ENCODE results near the gene KSR2.

Gene KSR2

GRCh38 chr12:117469883-117470483 lies 498.8 kb downstream of the KSR2 start:
- H3K9ac ChIP-seq (ENCODE audit: low read length), result no peak overlapping the region
- H3K27ac ChIP-seq (ENCODE audit: low read depth, low read length, poor library complexity, severe bottlenecking), result no peak overlapping the region
- no peaks in the 10 kb centered on the region for H3K9me3 ChIP-seq (ENCODE audit: low read length)
- H3K4me1 ChIP-seq (ENCODE audit: insufficient read depth, low read length, severe bottlenecking), result no peaks in the 10 kb centered on the region
- no peaks in the 10 kb centered on the region for H3K9me2 ChIP-seq (ENCODE audit: low read depth, low read length)
- no peaks in the 10 kb centered on the region for H3K36me3 ChIP-seq (ENCODE audit: insufficient read depth, low read length)
- H3K4me3 ChIP-seq (ENCODE audit: low read depth, low read length, poor library complexity, severe bottlenecking), result no peak overlapping the region
- H2AFZ ChIP-seq (ENCODE audit: low read length), result no peak overlapping the region
- no peaks in the 10 kb centered on the region for H3K79me2 ChIP-seq (ENCODE audit: insufficient read depth, low read length)
- no peak overlapping the region for H3K4me2 ChIP-seq (ENCODE audit: low read length)
- no peaks in the 10 kb centered on the region for H3K27me3 ChIP-seq (ENCODE audit: insufficient read depth, low read length)
- H3F3A ChIP-seq (ENCODE audit: insufficient read depth, low read length), result no peaks in the 10 kb centered on the region
- TF ChIP-seq, protein P1, sequence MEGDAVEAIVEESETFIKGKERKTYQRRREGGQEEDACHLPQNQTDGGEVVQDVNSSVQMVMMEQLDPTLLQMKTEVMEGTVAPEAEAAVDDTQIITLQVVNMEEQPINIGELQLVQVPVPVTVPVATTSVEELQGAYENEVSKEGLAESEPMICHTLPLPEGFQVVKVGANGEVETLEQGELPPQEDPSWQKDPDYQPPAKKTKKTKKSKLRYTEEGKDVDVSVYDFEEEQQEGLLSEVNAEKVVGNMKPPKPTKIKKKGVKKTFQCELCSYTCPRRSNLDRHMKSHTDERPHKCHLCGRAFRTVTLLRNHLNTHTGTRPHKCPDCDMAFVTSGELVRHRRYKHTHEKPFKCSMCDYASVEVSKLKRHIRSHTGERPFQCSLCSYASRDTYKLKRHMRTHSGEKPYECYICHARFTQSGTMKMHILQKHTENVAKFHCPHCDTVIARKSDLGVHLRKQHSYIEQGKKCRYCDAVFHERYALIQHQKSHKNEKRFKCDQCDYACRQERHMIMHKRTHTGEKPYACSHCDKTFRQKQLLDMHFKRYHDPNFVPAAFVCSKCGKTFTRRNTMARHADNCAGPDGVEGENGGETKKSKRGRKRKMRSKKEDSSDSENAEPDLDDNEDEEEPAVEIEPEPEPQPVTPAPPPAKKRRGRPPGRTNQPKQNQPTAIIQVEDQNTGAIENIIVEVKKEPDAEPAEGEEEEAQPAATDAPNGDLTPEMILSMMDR (IDR thresholded peaks at IDR 0.05; ENCODE audit: low read length), result no peak
- no peak for TF ChIP-seq EZH2 (IDR thresholded peaks at IDR 0.05; ENCODE audit: borderline replicate concordance, low read length)
- no peaks in the 10 kb centered on the region for H4K20me1 ChIP-seq (ENCODE audit: insufficient read depth, low read length)

DNA sequence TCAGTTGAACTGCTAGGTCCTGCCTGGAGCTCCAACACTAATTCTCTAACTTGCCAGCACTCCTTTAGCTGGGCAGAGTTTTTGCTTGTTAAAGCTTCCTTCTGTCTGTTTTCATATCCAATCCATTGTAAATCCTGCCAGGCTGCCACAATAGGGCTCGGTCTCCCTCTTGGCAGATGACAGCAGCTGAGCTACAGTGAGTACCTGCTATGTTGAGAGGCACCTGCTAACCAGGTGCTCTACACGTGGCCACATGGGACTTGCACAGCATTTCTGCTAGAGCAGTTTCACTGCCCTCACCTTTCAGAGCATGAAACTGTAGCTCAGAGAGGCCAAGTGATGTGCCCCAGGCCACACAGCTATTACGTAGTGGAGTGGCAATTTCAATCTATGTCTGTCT lies 500.8 kb downstream of the KSR2 start:
- H3K4me3 ChIP-seq (ENCODE audit: low read depth, low read length, poor library complexity, severe bottlenecking), result no peak overlapping the region
- no peak for TF ChIP-seq EZH2 (IDR thresholded peaks at IDR 0.05; ENCODE audit: borderline replicate concordance, low read length)
- TF ChIP-seq, protein P1 (IDR thresholded peaks at IDR 0.05; ENCODE audit: low read length), result no peak
- no peaks in the 10 kb centered on the region for H3K9me2 ChIP-seq (ENCODE audit: low read depth, low read length)

GRCh38 chr12:117467588-117467987 lies 501.2 kb downstream of the KSR2 start:
- Histone ChIP-seq H3K27me3 (ENCODE audit: insufficient read depth, low read length) (no peaks in the 10 kb centered on the region), H3K4me1 (ENCODE audit: insufficient read depth, low read length, severe bottlenecking) (no peaks in the 10 kb centered on the region), H3K9me2 (ENCODE audit: low read depth, low read length) (no peaks in the 10 kb centered on the region), H3K9ac (ENCODE audit: low read length) (no peak overlapping the region), H3K27ac (ENCODE audit: low read depth, low read length, poor library complexity, severe bottlenecking) (no peak overlapping the region), H3K36me3 (ENCODE audit: insufficient read depth, low read length) (no peaks in the 10 kb centered on the region), H3K4me2 (ENCODE audit: low read length) (no peak overlapping the region), H3K4me3 (ENCODE audit: low read depth, low read length, poor library complexity, severe bottlenecking) (no peak overlapping the region), H2AFZ (ENCODE audit: low read length) (no peak overlapping the region), H4K20me1 (ENCODE audit: insufficient read depth, low read length) (no peaks in the 10 kb centered on the region), H3F3A (ENCODE audit: insufficient read depth, low read length) (no peaks in the 10 kb centered on the region), H3K9me3 (ENCODE audit: low read length) (no peaks in the 10 kb centered on the region), H3K79me2 (ENCODE audit: insufficient read depth, low read length) (no peaks in the 10 kb centered on the region)
- no peak for TF ChIP-seq EZH2 (IDR thresholded peaks at IDR 0.05; ENCODE audit: borderline replicate concordance, low read length)
- TF ChIP-seq, protein P1 (IDR thresholded peaks at IDR 0.05; ENCODE audit: low read length), result no peak

More for the DNA sequence above, 500.8 kb downstream of the KSR2 start:
- Histone ChIP-seq H3K9me3 (ENCODE audit: low read length) (no peaks in the 10 kb centered on the region), H3K27ac (ENCODE audit: low read depth, low read length, poor library complexity, severe bottlenecking) (no peak overlapping the region), H3K27me3 (ENCODE audit: insufficient read depth, low read length) (no peaks in the 10 kb centered on the region), H3K4me2 (ENCODE audit: low read length) (no peak overlapping the region), H3F3A (ENCODE audit: insufficient read depth, low read length) (no peaks in the 10 kb centered on the region), H3K36me3 (ENCODE audit: insufficient read depth, low read length) (no peaks in the 10 kb centered on the region), H3K4me1 (ENCODE audit: insufficient read depth, low read length, severe bottlenecking) (no peaks in the 10 kb centered on the region), H3K79me2 (ENCODE audit: insufficient read depth, low read length) (no peaks in the 10 kb centered on the region), H2AFZ (ENCODE audit: low read length) (no peak overlapping the region), H3K9ac (ENCODE audit: low read length) (no peak overlapping the region), H4K20me1 (ENCODE audit: insufficient read depth, low read length) (no peaks in the 10 kb centered on the region)
